Left cardiac atrium (tissue), 4 donors: ENCODE data around the gene BPIFB1. TPM values are rescaled to one million over a fixed set of nuclear protein-coding genes. Genes with fewer than 3 reads are reported as not detected.

Experiments
- ATAC-seq, 2 donors: fragments of 200-7000 bp; cut with Tn5 transposase; one replicate each; pipeline ENCODE4 v1.9.1; 2020; ENCODE audit warnings: mild to moderate bottlenecking in 2 of 2, moderate library complexity in 2 of 2
- DNase-seq: peaks from one replicate; pipeline ENCODE4 v3.0.0-alpha.2; 2020
- intact Hi-C, 2 donors: fragments of 100-400 bp; cut with DNase I; formaldehyde crosslinking; loops; one replicate each; pipeline versions ENCODE4 v1.14.1 to v1.15.1; 2022 to 2023
- total RNA-seq, 2 donors: library from RNA; stranded (reverse); fragmentation: NEBNext Ultra II Directional; extraction: Animal tissue kit (Norgen Biotek cat#: 25700); gene quantifications; one replicate each; pipeline ENCODE4 v1.2.1, GENCODE V29; 2021
- donor health status: DM: no; HTN: yes; CAD: no.
- donor health status: DM: no; HTN: yes; CAD: no; lungs with severe emphysema.
- donor health status: DM: yes; HTN: yes; CAD: no.
- donor health status: Dilated cardiomyopathy.

Gene BPIFB1
- total RNA-seq, 2 donors from 2014 or later = not detected

DNA sequence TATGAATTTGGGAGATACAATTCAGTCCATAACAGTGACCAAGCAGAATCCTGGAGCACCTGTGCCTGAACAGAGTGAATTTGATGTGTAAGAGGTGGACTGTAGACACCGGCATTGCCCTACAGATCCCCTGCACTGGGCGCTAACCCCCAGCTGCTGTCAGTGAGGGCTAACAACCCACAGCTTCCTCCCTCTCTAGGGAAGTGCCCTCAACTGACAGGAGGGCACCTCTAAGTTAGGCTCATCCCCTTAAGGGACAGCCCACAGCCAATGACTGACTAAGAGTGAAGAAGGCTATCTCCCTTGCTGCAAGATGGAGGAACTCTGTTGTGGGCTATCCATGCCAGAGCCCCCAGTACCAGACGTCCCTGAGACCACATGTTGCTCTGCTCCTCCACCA lies 15.3 kb upstream of the BPIFB1 start:
- DNase-seq = no peak
- no peak for ATAC-seq
- intact Hi-C loops = no loop called here

DNA sequence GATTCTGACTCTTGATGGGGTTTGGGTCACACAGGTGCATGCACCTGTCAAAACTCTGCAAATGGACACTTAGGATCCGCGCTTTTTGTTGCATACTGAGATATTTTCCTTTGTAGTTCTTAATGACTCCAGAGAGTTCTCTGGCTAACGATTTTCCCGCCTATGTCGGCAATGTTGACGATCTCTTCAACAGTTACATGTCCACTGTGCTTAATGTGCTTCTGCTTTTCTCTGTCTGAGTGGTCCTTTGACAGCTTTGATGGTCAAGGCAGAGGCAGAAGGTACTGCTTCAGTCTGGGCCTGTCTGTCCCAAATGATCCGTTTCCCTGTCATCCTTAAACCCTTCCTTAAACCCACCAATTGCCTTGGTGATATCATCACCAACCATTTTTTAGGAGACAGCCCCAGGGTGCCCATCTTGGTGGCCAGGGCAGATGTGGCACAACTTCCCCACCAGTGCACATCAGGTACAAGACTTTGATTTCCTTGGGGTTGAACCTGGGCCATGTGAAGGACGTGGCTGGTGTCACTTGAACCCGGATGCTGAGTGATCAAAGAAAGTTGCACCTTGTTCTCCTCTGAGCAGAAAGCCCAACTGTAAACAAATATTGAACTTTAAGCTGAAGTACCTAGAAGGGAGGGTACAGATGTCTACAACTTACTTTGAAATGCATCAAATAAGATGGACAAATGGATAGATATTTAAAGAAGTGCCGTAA lies 10.7 kb upstream of the BPIFB1 start:
- no peak for ATAC-seq
- intact Hi-C loops = no loop called here

DNA sequence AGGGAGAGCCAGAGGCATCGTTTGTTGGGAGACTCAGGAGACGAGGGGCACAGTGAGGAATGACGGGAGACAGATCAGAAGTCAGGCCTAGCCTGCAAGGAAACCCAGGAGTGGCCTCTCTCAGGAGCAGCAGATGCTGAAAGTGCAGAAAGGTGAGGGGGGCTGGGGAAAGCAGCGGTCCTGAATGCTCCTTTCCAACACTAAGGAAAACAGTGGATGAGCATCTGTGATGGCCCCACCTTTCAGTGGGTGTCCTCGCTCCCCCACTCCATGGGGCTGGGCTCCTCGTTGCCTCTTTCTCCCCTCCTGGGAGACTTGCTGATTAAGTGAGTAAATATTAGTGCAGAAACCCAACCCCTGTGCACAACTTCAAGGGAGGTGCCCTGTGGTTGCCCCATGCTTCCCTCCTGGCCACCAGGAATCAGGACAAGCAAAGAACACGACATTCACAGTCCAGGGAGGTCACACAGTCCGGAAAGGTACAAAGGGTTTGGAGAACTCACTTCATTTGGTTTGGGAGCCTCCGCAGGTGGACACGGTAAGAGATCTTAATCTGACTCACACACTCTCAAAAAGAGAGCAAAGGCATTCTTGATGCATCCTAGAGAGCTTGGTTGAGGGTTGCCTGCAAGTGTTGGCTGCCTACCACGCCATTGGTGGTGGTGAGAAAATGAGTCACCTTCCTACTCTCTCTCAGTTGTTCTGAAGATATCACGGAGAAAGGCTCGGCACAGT lies 9.7 kb upstream of the BPIFB1 start:
- intact Hi-C loops = no loop called here
- ATAC-seq (no peak), DNase-seq (no peak)

More for the DNA sequence above, 10.7 kb upstream of the BPIFB1 start:
- DNase-seq = no peak

DNA sequence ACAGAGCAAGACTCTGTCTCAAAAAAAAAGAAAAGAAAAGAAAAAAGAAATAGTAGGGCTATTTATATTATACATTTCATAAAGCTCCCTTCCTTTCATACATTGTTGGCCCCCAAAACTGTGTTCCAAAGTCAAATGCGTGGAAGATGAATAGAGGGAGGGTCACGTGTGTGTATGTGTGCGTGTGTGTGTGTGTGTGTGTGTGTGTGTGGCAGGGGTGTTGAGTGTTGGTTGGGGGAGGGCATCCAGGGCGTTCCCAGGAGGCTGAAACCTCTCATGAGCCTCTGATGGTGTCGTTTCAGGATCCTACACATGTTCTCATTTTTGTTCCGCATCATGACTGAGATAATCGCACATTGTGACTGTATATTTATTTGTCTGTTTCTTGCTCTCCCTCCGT lies 7.8 kb upstream of the BPIFB1 start:
- no peak for ATAC-seq
- intact Hi-C loops = no loop called here
- DNase-seq = no peak

DNA sequence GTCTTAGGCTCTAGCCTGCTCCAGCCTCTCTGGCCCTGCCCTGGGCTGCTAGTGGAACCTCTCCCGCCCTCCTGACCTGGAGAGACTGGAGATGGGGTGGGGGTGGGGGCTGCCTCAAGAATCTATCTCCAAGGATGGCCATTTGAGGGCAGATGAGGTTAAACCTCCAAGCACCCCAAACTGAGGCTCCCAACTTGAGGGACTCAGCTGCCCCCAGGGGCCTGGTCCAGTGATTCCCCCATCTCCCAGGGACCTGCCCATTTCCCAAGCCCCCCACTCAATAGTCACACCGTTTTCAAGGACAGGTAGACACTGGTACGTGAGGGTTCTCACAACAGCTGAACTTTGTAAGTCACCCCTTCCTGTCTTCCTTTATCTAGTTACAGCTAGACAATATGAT lies 7.1 kb upstream of the BPIFB1 start:
- no peak for ATAC-seq
- intact Hi-C loops = no loop called here
- DNase-seq = no peak

DNA sequence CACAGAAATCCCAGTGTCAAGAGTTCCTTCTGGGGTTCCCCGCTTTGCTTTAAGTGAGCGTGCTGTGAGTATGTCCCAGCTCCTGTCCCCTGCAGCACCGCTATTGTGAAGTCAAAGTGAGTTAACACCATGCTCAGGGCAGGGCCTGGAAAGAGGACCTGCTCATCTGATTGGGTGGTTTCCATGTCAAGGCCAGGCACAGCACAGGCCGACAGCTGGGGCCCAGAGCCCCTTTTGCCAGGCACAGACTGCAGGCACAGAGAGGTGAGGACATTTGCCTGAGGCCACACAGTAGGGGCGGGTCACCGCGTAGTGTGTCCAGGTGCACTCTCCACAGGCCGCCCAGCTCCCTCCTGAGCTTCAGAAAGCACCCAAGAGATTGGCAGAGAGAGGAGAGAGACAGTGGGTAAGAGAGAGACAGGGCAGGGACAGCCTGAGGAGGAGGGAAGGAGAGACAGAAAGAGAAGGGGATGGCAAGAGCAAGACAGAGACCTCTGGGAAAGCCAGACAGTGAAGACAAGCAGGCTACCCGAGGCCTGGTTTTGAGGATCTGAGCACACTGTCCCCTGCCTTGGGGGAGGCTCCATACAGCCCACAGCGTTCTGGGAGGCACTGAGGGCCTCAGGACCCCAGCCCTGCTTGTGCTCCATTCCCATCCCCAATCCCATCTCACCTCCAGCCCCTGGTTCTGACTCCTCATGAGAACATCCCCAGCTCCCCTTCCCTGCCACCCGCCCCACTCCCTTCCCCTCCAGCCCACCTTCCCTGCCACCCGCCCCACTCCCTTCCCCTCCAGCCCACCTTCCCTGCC lies 6.5 kb upstream of the BPIFB1 start:
- intact Hi-C loops = no loop called here
- DNase-seq = no peak
- ATAC-seq = no peak

DNA sequence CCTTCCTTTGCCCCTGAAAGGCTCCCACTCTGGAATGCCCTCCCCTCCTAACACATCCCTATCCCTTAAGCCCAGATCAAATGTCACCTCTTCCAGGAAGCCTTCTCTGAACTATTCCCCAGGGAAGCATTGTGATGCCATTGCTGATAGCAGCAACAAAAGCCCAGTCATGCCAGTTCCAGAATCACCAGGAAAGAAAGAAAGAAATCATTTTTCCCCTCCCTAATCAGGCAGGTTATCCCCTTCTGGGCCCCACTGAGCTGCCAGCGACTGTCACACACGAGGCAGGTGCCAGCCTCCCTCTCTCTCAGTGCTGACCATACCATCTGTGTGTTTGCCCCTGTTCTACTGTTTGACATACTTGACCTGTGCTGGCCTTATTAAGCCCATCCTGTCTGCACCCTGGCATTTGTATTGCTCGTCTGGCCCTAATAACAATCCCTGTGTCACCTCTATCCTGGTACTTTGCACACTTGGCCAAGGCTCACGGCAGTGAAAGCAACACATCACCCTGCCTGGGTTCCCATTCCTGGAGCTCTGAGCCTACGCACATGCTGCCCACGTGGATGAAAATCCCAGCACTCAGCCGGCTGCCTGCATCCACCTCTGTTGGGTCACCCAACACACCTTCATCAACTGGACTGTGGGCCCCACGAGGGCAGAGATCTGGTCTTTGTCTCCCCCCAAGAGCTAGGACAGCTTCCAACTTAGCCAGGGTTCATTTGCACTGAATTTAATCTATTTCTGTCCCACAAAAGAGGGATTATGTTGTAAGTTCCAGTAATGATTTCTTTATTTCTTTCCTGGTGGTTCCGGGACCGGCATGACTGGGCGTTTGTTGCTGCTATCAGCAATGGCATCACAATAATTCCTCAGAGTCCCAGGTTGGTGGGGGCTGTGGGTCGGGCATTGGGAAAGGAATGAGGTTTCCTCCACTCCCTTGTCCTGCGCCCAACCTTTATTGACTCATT lies 5.3 kb upstream of the BPIFB1 start:
- DNase-seq (no peak), ATAC-seq (peak in 1 of 2 donors; percentile 41)
- intact Hi-C loops = no loop called here

DNA sequence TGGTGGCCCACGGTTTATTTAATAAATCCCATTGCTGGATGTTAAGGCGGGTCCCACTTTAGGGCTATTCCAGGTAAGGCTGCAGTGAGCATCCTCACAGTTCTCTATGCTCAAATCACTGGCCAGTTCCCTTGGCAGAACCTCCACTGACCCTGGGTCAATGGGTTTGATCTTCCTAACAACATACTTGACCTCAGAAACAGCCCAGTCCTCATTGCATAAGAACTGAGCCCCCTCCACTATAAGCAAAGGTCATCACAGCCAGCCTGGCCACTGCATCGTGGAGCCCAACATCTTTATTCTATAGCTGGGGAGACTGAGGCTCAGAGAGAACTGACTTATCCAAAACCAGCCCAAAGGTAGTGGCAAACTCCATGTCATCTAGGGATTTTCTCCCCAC lies 4.3 kb upstream of the BPIFB1 start:
- intact Hi-C loops = no loop called here
- ATAC-seq = no peak
- DNase-seq = no peak

DNA sequence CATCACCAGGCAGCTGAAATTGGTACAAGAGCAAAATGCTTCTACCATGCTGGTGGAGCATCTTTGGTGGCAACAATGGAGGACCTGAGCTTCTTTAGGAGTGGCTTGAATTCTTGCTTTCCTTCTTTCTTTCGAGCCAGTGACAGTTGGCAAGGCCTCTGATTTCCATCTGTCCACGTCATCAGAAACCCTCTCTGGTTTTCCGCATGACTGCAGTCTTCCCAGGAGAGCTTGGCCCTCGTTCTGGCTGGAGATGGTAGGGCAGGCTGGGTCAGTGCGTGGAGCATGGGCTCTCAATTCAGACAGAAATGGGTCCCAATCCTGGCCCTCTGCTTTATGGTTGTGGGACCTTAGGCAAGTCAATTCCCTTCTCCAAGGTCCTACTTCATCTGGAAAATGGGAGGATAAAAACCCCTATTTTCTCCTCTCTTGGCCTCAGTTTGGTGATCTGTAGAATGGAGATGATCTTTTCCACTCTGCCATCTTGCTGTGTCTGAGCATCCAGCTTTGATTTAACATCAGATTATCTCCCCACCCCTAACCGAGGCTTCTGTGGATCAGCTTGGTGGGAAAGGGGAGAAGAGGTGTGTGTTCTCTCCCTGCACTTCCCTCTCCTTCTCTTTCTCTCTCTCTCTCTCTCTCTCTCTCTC lies 3.6 kb upstream of the BPIFB1 start:
- DNase-seq = no peak
- intact Hi-C loops = no loop called here
- no peak for ATAC-seq

DNA sequence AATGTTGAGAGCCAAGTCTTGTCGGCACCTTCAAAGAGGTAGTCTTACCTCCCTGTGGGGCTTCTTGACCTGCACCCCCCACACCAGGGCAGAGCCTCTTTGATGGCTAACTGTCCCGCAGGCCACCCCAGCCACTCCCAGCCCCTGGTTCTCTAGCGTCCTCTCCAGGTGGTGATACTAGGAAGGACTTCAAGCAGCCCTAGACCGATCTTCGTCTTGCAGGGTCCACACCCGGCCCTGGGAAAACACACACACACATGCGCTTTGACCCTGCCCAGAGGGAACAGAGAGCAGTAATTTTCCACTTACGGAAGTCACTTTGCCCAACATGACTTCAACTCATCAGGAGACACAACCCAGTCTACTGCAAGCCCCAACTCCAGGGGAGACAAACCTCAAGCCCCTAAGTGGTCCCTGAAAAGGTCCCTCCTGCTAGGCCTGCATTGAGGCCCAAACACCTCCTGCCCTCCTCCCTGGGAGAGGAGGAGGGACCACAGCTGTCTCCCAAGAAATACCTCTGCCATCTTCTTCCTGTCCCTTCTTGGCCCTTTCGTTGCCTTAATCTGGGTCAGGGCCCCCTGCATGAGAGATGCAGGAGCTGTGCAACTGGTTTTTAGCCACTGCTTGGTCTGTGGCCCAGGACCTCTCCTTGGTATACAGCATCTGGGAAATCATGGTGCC lies 2.9 kb upstream of the BPIFB1 start:
- intact Hi-C loops = no loop called here
- no peak for DNase-seq
- ATAC-seq = no peak

DNA sequence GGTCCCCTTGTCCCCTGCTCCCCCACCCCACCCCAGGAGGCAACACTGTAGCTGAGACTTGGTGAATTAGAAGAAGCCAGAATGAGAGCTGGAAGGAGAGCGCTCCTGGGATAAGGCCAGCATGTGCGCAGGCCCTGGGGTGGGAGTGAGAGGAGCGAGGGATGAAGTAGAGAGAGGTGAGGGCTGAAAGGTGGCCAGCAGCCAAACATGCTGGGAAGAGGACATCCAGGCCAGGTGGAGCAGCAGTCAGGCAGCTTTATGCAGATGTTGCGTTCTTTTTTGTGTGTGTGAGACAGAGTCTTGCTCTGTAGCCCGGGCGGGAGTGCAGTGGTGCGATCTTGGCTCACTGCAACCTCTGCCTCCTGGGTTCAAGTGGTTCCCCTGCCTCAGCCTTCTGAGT lies 2.2 kb upstream of the BPIFB1 start:
- ATAC-seq (no peak), DNase-seq (no peak)
- intact Hi-C loops = no loop called here

DNA sequence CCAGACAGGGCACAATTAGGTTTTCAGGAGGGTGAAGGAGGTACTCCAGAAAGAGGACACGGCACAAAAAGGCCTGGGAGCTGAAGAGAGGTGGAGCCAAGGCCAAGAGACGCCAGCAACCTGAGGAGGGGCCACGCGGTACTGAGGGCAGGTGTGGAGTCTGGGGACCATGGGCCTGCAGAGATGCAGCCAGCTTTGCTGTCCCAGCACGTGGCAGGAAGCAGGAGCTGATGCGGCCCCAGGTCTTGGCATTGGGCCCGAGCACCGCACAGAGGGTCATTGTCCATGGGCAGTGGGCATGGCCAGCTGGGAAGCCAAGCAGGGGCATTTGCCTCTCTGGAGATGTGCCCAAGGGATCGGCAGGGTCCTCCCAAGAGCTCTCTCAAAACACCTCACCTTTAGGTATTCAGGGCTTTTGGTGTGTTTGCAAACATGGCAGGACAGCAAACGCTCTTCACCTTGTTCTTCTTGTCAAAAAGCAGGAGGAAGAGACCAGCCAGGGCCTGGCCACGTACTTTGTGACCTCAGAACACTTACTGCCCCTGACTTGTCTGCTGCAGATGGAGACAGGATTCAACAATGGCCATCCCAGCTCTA lies 1.4 kb upstream of the BPIFB1 start:
- no peak for DNase-seq
- no peak for ATAC-seq
- intact Hi-C loops = no loop called here

DNA sequence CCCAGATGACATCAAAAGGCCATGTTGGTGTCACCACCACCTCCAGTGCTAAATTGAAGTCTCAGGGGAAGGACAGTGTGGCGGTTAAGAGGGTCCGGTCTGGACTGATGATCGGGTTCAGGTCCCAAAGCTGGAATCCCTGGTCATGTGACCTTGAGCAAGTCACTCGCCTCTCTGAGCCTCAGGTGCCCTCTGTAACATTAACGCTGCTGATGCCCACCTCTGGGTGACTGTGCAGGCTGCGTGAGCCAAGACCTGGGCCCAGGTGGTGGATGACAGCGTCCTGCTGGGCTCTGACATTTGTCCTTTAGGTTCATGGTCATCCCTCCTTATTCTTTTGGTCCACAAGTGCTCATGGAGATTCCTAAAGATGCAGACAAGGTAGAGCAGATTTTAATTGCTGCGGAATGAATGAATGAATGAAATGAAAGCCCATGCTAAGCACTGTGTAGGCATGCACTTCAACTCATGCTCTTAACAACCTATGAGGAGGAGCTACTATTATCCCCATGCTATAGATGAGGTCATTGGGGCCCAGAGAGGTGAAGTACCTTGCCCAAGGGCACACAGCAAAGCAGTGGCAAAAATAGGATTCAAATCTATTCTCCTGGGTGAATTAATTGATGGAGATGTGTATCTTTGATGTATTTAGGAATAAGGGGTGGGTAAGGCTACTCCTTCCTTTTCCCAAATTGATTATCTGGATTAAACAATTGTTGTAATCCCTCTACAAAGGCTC lies 649 bp upstream of the BPIFB1 start:
- intact Hi-C loops = no loop called here
- ATAC-seq (no peak), DNase-seq (no peak)

DNA sequence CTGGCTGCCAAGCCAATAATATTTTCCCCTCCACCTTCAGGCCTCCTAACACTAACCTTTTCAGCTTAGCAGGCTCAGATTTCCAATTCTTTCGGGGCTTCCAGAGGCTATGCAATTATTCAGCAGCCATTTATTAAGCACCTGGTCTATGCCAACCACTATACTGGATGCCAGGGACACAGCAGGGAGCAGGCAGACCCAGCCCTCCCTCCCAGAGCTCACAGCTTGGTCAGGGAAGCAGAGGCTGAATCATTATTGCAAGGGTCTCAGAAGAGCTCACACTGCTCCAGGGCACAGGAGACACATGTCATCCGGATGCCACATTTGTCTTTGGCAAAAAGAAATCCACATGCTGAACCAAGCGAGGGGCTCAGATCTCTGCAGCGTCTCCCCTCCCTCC lies 1.3 kb downstream of the BPIFB1 start:
- no peak for DNase-seq
- no peak for ATAC-seq
- intact Hi-C loops = no loop called here

DNA sequence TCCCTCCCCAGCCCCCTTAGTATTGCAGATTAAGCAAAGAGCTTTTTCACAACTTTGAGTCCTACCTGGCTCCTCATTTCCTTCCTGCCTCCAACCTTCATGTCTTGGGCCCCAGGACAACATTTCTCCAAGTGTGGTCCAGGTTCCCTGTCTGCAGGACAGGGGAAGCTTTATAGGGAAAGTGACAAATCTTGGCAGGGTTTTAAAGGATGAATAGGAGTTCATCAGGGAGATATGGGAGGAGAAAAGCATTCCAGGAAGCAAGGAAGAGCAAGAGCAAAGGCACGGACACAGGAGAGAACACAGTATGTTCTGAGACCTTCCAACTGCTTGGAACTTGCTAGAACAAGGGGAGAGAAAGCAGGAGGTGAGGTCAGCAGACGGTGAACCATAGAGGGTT lies 1.9 kb downstream of the BPIFB1 start:
- ATAC-seq (no peak), DNase-seq (no peak)
- intact Hi-C loops = no loop called here

DNA sequence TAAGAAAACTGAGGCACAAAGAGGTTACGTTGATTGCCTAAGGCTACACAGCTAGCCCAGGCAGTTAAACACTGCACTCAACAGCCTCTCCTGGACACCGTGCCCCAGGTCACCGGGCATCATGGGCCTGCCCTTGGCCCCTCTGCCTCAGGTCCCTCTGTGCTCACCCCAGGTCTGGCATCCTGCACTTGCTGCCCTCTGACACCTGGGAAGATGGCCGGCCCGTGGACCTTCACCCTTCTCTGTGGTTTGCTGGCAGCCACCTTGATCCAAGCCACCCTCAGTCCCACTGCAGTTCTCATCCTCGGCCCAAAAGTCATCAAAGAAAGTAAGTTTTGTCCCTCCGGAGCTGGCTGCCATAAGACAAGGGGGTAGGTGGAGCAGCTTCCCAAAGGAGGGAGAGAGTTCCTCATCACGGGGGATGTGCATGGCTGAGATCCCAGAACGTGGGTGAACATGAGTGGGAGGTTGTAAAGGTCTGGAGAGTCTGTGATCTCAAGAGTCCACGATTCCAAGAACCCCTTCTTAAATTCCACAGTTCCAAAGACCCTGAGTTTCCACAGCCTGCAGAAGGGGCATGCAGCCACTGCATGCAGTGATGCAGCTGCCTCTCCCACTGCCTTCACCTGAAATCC lies 3.0 kb downstream of the BPIFB1 start:
- ATAC-seq = no peak
- intact Hi-C loops = no loop called here
- no peak for DNase-seq

DNA sequence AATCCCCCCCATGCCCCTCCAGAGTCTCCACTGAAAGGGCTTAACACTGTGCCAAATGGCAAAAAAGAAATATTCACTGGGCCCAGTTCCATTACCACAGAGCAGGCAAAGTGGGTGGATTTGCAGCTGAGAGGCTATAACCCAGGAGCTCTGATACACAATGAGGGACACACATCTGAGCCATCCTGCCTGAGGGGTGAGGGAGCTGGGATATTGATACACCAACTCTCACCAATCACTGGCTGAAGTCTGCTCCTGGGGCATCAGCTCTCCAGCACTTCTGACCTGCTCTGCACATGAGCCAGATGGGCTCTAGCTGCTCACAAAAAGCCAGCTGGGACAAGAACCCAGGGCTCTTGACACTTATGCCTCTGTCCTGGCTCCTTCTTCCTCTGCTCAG lies 4.9 kb downstream of the BPIFB1 start:
- DNase-seq (no peak), ATAC-seq (no peak)
- intact Hi-C loops = no loop called here
